Measurements from ENCODE around the gene CMYA5. TPM values are rescaled to one million over a fixed set of nuclear protein-coding genes. Genes with fewer than 3 reads are reported as not detected.
A peak's percentile ranks its signal among the peaks of the same experiment; 100 is the strongest.

CMYA5 gene
- total RNA-seq, 1 donor from 2014 or later, result 2.0 TPM

DNA sequence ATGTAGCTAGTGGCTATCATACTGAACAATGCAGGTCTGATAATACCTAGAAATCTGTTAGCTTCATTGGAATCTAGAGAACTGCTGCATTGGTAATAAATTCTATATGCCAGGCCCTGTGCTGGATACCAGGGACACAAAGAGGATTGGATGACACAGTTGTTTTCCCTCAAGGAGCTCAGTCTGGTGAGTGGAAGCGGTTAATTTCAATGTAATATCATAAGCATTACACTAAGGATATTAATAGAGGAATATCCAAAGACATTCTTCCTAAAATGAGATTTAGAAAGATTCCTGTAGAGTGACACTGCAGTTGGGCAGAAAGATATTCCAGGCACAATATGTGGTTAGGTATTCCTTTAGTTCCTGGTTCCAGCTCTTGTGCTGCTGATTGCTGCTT, 5.9 kb downstream of the CMYA5 start:
- Histone ChIP-seq H3K36me3 (no peaks in the 10 kb centered on the region), H3K4me3 (no peak overlapping the region), H3K4me1 (no peaks in the 10 kb centered on the region), H3K27ac (no peak overlapping the region), H3K9me3 (no peaks in the 10 kb centered on the region), H3K27me3 (ENCODE audit: low read depth) (no peaks in the 10 kb centered on the region)
- DNase-seq, result no peak
- intact Hi-C loops (cut with DNase I), result no loop called here
- ATAC-seq, result no peak
- TF ChIP-seq, protein P1, sequence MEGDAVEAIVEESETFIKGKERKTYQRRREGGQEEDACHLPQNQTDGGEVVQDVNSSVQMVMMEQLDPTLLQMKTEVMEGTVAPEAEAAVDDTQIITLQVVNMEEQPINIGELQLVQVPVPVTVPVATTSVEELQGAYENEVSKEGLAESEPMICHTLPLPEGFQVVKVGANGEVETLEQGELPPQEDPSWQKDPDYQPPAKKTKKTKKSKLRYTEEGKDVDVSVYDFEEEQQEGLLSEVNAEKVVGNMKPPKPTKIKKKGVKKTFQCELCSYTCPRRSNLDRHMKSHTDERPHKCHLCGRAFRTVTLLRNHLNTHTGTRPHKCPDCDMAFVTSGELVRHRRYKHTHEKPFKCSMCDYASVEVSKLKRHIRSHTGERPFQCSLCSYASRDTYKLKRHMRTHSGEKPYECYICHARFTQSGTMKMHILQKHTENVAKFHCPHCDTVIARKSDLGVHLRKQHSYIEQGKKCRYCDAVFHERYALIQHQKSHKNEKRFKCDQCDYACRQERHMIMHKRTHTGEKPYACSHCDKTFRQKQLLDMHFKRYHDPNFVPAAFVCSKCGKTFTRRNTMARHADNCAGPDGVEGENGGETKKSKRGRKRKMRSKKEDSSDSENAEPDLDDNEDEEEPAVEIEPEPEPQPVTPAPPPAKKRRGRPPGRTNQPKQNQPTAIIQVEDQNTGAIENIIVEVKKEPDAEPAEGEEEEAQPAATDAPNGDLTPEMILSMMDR (IDR thresholded peaks at IDR 0.05), result no peak

DNA sequence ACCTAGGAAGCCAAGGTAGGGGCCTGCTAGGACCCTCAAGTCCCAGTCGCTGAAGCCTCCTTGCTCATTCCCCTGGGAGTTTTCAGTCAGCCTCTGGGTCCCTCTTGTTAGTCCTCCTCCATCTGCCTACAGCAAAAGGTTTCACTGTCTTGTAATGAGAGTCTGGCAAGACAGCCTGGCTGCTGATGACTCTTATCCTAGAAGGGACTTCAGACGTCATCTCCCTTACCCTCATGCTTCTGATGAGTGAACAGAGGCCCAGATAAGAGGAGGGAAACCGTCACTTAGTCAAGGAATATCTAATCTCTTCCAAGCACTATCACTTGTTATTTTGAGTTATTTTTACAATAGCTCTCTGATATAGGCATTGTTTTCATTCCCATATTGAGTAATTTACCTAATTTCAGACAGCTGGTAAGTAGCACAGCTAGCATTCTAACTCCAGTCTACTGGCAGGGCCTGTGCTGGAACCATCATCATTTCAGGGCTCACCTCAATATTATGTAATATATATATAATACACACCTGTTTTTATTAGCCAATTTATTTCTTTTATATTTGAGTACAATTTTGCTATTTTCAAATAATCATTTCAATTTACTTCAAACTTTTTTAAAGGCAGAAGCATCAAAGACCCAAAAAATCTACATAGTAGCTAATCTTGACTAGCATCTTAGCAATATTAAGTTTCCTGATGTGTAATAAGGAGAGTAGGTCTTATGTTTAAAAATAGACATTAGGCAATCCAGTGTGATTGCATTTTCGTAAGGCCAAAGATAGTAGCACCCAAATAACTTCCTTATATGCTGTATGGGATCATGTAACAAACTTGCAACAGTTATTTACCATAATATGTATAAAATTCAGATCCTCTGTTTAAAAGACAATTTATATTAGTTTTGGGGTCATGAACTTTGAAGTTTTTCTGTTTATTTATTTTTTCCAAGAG, 7.9 kb downstream of the CMYA5 start:
- Histone ChIP-seq H3K4me1 (no peaks in the 10 kb centered on the region), H3K4me3 (no peak overlapping the region), H3K36me3 (no peaks in the 10 kb centered on the region), H3K9me3 (no peaks in the 10 kb centered on the region), H3K27ac (no peak overlapping the region), H3K27me3 (ENCODE audit: low read depth) (no peaks in the 10 kb centered on the region)
- DNase-seq, result no peak
- ATAC-seq, result peak in 1 of 2 donors; percentile 53
- TF ChIP-seq, protein P1 (IDR thresholded peaks at IDR 0.05), result no peak
- intact Hi-C loops (cut with DNase I), result no loop called here

DNA sequence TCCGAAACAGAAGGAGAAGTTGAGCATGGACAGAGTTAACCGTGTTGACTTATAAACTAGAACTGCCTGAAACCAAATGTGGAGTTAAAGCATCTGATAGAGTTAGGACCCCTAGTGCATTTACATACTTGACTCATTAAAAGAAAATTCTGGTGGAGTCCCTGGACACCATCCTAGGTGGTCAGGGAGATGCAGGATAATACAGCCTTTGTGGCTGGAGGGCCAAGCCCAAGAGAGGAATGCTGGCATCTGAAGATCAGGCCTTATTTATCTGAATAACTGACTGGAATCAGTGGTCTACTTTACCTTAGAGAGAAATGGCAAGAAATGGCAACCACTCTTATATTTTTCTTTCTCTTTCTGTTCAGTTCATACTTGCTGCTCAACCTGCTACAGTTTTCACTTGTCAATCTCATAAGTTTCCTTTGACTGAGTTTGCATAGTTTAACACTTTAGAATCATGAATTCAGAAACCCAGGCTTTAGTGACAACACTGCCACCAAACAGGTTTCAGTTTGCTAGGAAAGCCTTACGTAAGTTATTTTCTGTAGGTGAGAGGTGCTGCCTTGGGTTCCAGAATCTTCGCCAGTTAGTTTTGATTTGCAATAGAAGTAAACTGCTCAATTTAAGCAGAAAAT, 10.2 kb downstream of the CMYA5 start:
- intact Hi-C loops (cut with DNase I), result no loop called here
- Histone ChIP-seq H3K27me3 (ENCODE audit: low read depth) (no peaks in the 10 kb centered on the region), H3K4me3 (no peak overlapping the region), H3K9me3 (no peaks in the 10 kb centered on the region), H3K36me3 (no peaks in the 10 kb centered on the region), H3K27ac (no peak overlapping the region), H3K4me1 (no peaks in the 10 kb centered on the region)
- TF ChIP-seq, protein P1 (IDR thresholded peaks at IDR 0.05), result no peak
- no peak for DNase-seq
- no peak for ATAC-seq

DNA sequence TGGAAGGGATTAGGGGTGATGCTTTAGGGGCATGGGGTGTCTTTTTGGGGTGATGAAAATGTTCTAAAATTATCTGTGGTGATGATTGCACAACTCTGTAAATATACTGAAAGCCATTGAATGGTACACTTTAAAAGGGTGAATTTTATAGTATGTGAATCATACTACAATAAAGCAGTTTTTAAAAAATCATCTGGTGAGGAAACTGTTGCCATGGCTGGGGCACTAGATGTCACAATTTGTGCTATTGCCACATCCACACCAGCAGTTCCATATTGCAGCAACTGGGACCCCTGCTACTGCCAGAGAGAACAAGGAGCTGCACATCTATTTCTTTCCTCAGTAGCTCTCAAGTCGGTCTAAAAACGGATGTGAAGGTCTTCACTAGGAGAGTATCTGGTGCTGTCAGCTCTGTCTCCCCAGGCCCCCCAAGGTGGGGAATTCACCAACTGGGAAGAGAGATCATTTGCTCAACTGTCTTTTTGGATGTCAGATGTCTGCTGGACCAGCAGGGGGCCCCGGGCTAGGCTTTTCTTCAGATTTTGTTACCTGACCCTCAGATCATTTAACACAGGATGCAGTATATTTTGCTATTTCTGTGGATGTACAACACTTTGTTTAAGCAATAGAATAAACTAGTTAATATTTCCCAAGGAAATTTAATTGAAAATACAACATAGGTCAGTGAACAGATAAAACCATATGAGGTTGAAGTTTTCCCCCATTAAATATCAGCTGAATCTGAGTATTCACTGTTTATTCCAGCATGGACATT, 13.2 kb downstream of the CMYA5 start:
- Histone ChIP-seq H3K4me1 (no peaks in the 10 kb centered on the region), H3K9me3 (no peaks in the 10 kb centered on the region)
- no peak for DNase-seq

DNA sequence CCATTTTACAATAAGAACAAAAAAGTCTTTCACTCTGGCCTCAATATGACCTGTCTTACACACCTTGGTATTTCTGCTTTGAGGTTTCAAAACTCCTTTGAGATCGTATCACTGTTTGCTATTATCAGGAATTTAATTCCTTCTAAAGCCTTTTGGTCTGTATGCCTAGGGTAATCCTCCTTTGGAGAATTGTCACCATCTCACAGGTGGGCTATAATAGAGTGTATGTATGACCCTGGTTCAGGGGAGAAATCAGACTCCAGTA, 13.7 kb downstream of the CMYA5 start:
- Histone ChIP-seq H3K27me3 (ENCODE audit: low read depth) (no peaks in the 10 kb centered on the region), H3K9me3 (no peaks in the 10 kb centered on the region), H3K36me3 (no peaks in the 10 kb centered on the region), H3K4me3 (no peak overlapping the region), H3K4me1 (no peaks in the 10 kb centered on the region), H3K27ac (no peak overlapping the region)
- ATAC-seq, result no peak
- DNase-seq, result no peak
- TF ChIP-seq, protein P1 (IDR thresholded peaks at IDR 0.05), result no peak
- intact Hi-C loops (cut with DNase I), result no loop called here

More for the DNA sequence above, 13.2 kb downstream of the CMYA5 start:
- Histone ChIP-seq H3K27ac (no peak overlapping the region), H3K27me3 (ENCODE audit: low read depth) (no peaks in the 10 kb centered on the region), H3K4me3 (no peak overlapping the region), H3K36me3 (no peaks in the 10 kb centered on the region)
- TF ChIP-seq, protein P1 (IDR thresholded peaks at IDR 0.05), result peak; percentile 32
- intact Hi-C loops (cut with DNase I), result no loop called here
- no peak for ATAC-seq
